ENCODE measurements around the gene RALGAPA2. TPM values are rescaled to one million over a fixed set of nuclear protein-coding genes. Genes with fewer than 3 reads are reported as not detected.

Gene RALGAPA2
- total and polyA plus RNA-seq, 9 donors: 8.4 to 31.7 (median 19.9) TPM

- intact Hi-C loops (cut with DNase I): loop anchor here in 1 of 4 donors (10.0 kb wide), 1 partner anchor 59 kb away; no protein-coding TSS in a partner anchor
- no peak overlapping the region for H3K27ac ChIP-seq
- no peaks in the 10 kb centered on the region for H3K4me1 ChIP-seq (ENCODE audit: insufficient read depth)
- DNase-seq: no peak
- TF ChIP-seq POLR2A (IDR thresholded peaks at IDR 0.05) (no peak), CTCF (IDR thresholded peaks at IDR 0.05) (no peak), EP300 (IDR thresholded peaks at IDR 0.05) (no peak)
- 78 to 84% (median 81%) methylated on average over 9 of the region's 9 CpGs for WGBS, 3 donors
- H3K9me3 ChIP-seq: no peaks in the 10 kb centered on the region
- H3K27me3 ChIP-seq: no peaks in the 10 kb centered on the region
- H3K36me3 ChIP-seq: no peaks in the 10 kb centered on the region
- no peak overlapping the region for H3K4me3 ChIP-seq
Measured at GRCh38 chr20:20463933-20464374, 248.5 kb downstream of the RALGAPA2 start.

- Histone ChIP-seq H3K27me3 (no peaks in the 10 kb centered on the region), H3K27ac (no peak overlapping the region), H3K4me1 (ENCODE audit: insufficient read depth) (no peaks in the 10 kb centered on the region), H3K9me3 (no peaks in the 10 kb centered on the region), H3K4me3 (no peak overlapping the region), H3K36me3 (no peaks in the 10 kb centered on the region)
- intact Hi-C loops (cut with DNase I): loop anchor here in 1 of 4 donors (10.0 kb wide), 1 partner anchor 57 kb away; no protein-coding TSS in a partner anchor
- WGBS, 3 donors: 87 to 96% (median 91%) methylated on average over 3 of the region's 3 CpGs
- DNase-seq: no peak
- TF ChIP-seq POLR2A (IDR thresholded peaks at IDR 0.05): no peak
- TF ChIP-seq CTCF (IDR thresholded peaks at IDR 0.05): no peak
- no peak for TF ChIP-seq EP300 (IDR thresholded peaks at IDR 0.05)
Measured at GRCh38 chr20:20462185-20462584, 250.3 kb downstream of the RALGAPA2 start.

- no peak for DNase-seq
- Histone ChIP-seq H3K27ac (no peak overlapping the region), H3K9me3 (no peaks in the 10 kb centered on the region), H3K27me3 (no peaks in the 10 kb centered on the region), H3K36me3 (no peaks in the 10 kb centered on the region), H3K4me3 (no peak overlapping the region), H3K4me1 (ENCODE audit: insufficient read depth) (no peaks in the 10 kb centered on the region)
- no peak for TF ChIP-seq CTCF (IDR thresholded peaks at IDR 0.05)
- no peak for TF ChIP-seq POLR2A (IDR thresholded peaks at IDR 0.05)
- TF ChIP-seq EP300 (IDR thresholded peaks at IDR 0.05): no peak
- WGBS, 3 donors: 92 to 93% (median 92%) methylated on average over 2 of the region's 2 CpGs
- intact Hi-C loops (cut with DNase I): loop anchor here in 1 of 4 donors (10.0 kb wide), 1 partner anchor 57 kb away; no protein-coding TSS in a partner anchor
Measured at GRCh38 chr20:20461551-20461950, 250.9 kb downstream of the RALGAPA2 start.

GRCh38 chr20:20459726-20460125 lies 252.7 kb downstream of the RALGAPA2 start:
- Histone ChIP-seq H3K4me1 (ENCODE audit: insufficient read depth) (no peaks in the 10 kb centered on the region), H3K27me3 (no peaks in the 10 kb centered on the region), H3K4me3 (no peak overlapping the region), H3K27ac (no peak overlapping the region), H3K36me3 (no peaks in the 10 kb centered on the region), H3K9me3 (no peaks in the 10 kb centered on the region)
- no peak for DNase-seq
- 90 to 93% (median 93%) methylated on average over 5 of the region's 5 CpGs for WGBS, 3 donors
- TF ChIP-seq POLR2A (IDR thresholded peaks at IDR 0.05): no peak
- no peak for TF ChIP-seq CTCF (IDR thresholded peaks at IDR 0.05)
- no peak for TF ChIP-seq EP300 (IDR thresholded peaks at IDR 0.05)
- intact Hi-C loops (cut with DNase I): loop anchor here in 1 of 4 donors (10.0 kb wide), 1 partner anchor 55 kb away; no protein-coding TSS in a partner anchor

All from ovary (tissue), 9 donors.